ENCODE measurements around the gene SGSM1.

SGSM1 gene

GRCh38 chr22:24920029-24920428 lies 114.0 kb downstream of the SGSM1 start:
- H3K9ac ChIP-seq (ENCODE audit: low read depth, low read length) = no peak overlapping the region
- no peak overlapping the region for H3K27ac ChIP-seq (ENCODE audit: low read depth, low read length)
- no peaks in the 10 kb centered on the region for H3K27me3 ChIP-seq (ENCODE audit: insufficient read depth, low read length)
- H3K36me3 ChIP-seq (ENCODE audit: insufficient read depth, low read length) = no peaks in the 10 kb centered on the region
- no peak overlapping the region for H3K4me3 ChIP-seq (ENCODE audit: low read length)
- no peaks in the 10 kb centered on the region for H3K9me3 ChIP-seq (ENCODE audit: insufficient read depth, low read depth, low read length)
- WGBS = 90% methylated on average over 4 of the region's 4 CpGs
- no peaks in the 10 kb centered on the region for H3K4me1 ChIP-seq (ENCODE audit: insufficient read depth, low read length)

- Histone ChIP-seq H3K27ac (ENCODE audit: low read depth, low read length) (no peak overlapping the region), H3K36me3 (ENCODE audit: insufficient read depth, low read length) (0 out of 2 replicates have a peak, but pooled peaks cover 4% of the 10 kb centered on the region), H3K27me3 (ENCODE audit: insufficient read depth, low read length) (no peaks in the 10 kb centered on the region), H3K9me3 (ENCODE audit: insufficient read depth, low read depth, low read length) (no peaks in the 10 kb centered on the region; the same call in 1 of the 2 replicates), H3K4me1 (ENCODE audit: insufficient read depth, low read length) (peaks cover 10% of the 10 kb centered on the region; the same call in 1 of the 2 replicates), H3K4me3 (ENCODE audit: low read length) (no peak overlapping the region), H3K9ac (ENCODE audit: low read depth, low read length) (peak overlapping the region; percentile 45; the same call in 1 of the 2 replicates)
- WGBS = 59% methylated on average over 17 of the region's 17 CpGs
Measured at GRCh38 chr22:24925586-24926427, 119.8 kb downstream of the SGSM1 start.

- H3K36me3 ChIP-seq (ENCODE audit: insufficient read depth, low read length) = 0 out of 2 replicates have a peak, but pooled peaks cover 4% of the 10 kb centered on the region
- no peak overlapping the region for H3K9ac ChIP-seq (ENCODE audit: low read depth, low read length)
- H3K27me3 ChIP-seq (ENCODE audit: insufficient read depth, low read length) = no peaks in the 10 kb centered on the region
- no peaks in the 10 kb centered on the region; the same call in 1 of the 2 replicates for H3K9me3 ChIP-seq (ENCODE audit: insufficient read depth, low read depth, low read length)
- no peak overlapping the region for H3K4me3 ChIP-seq (ENCODE audit: low read length)
- H3K4me1 ChIP-seq (ENCODE audit: insufficient read depth, low read length) = peaks cover 10% of the 10 kb centered on the region; the same call in 1 of the 2 replicates
- H3K27ac ChIP-seq (ENCODE audit: low read depth, low read length) = no peak overlapping the region
- 88% methylated on average over 3 of the region's 3 CpGs for WGBS
Measured at GRCh38 chr22:24926428-24926725, 120.4 kb downstream of the SGSM1 start.

GRCh38 chr22:24926849-24927579 lies 121.0 kb downstream of the SGSM1 start:
- H3K36me3 ChIP-seq (ENCODE audit: insufficient read depth, low read length) = 0 out of 2 replicates have a peak, but pooled peaks cover 4% of the 10 kb centered on the region
- no peak overlapping the region for H3K4me3 ChIP-seq (ENCODE audit: low read length)
- H3K9me3 ChIP-seq (ENCODE audit: insufficient read depth, low read depth, low read length) = no peaks in the 10 kb centered on the region; the same call in 1 of the 2 replicates
- H3K27me3 ChIP-seq (ENCODE audit: insufficient read depth, low read length) = no peaks in the 10 kb centered on the region
- H3K9ac ChIP-seq (ENCODE audit: low read depth, low read length) = no peak overlapping the region
- no peak overlapping the region for H3K27ac ChIP-seq (ENCODE audit: low read depth, low read length)
- WGBS = 97% methylated on average over 1 of the region's 1 CpG
- peaks cover 14% of the 10 kb centered on the region; the same call in 1 of the 2 replicates for H3K4me1 ChIP-seq (ENCODE audit: insufficient read depth, low read length)

- Histone ChIP-seq H3K27me3 (ENCODE audit: insufficient read depth, low read length) (no peaks in the 10 kb centered on the region), H3K9me3 (ENCODE audit: insufficient read depth, low read depth, low read length) (no peaks in the 10 kb centered on the region; the same call in 1 of the 2 replicates), H3K27ac (ENCODE audit: low read depth, low read length) (no peak overlapping the region), H3K36me3 (ENCODE audit: insufficient read depth, low read length) (0 out of 2 replicates have a peak, but pooled peaks cover 4% of the 10 kb centered on the region), H3K4me3 (ENCODE audit: low read length) (no peak overlapping the region), H3K9ac (ENCODE audit: low read depth, low read length) (no peak overlapping the region), H3K4me1 (ENCODE audit: insufficient read depth, low read length) (peaks cover 14% of the 10 kb centered on the region; the same call in 1 of the 2 replicates)
- 92% methylated on average over 7 of the region's 7 CpGs for whole genome bisulfite sequencing
Measured at GRCh38 chr22:24928322-24928721, 122.3 kb downstream of the SGSM1 start.

GRCh38 chr22:24930678-24931077 lies 124.7 kb downstream of the SGSM1 start:
- Histone ChIP-seq H3K27me3 (ENCODE audit: insufficient read depth, low read length) (no peaks in the 10 kb centered on the region), H3K36me3 (ENCODE audit: insufficient read depth, low read length) (0 out of 2 replicates have a peak, but pooled peaks cover 4% of the 10 kb centered on the region), H3K27ac (ENCODE audit: low read depth, low read length) (no peak overlapping the region), H3K4me1 (ENCODE audit: insufficient read depth, low read length) (peaks cover 16% of the 10 kb centered on the region; the same call in 1 of the 2 replicates), H3K9ac (ENCODE audit: low read depth, low read length) (no peak overlapping the region), H3K4me3 (ENCODE audit: low read length) (no peak overlapping the region), H3K9me3 (ENCODE audit: insufficient read depth, low read depth, low read length) (no peaks in the 10 kb centered on the region; the same call in 1 of the 2 replicates)
- WGBS = 69% methylated on average over 3 of the region's 3 CpGs

- Histone ChIP-seq H3K27ac (ENCODE audit: low read depth, low read length) (no peak overlapping the region), H3K4me3 (ENCODE audit: low read length) (no peak overlapping the region), H3K9me3 (ENCODE audit: insufficient read depth, low read depth, low read length) (no peaks in the 10 kb centered on the region), H3K4me1 (ENCODE audit: insufficient read depth, low read length) (peaks cover 9% of the 10 kb centered on the region; the same call in 1 of the 2 replicates), H3K9ac (ENCODE audit: low read depth, low read length) (no peak overlapping the region), H3K27me3 (ENCODE audit: insufficient read depth, low read length) (no peaks in the 10 kb centered on the region), H3K36me3 (ENCODE audit: insufficient read depth, low read length) (no peaks in the 10 kb centered on the region)
Measured at GRCh38 chr22:24935771-24936483, 129.9 kb downstream of the SGSM1 start.

- Histone ChIP-seq H3K36me3 (ENCODE audit: insufficient read depth, low read length) (no peaks in the 10 kb centered on the region), H3K27me3 (ENCODE audit: insufficient read depth, low read length) (no peaks in the 10 kb centered on the region), H3K27ac (ENCODE audit: low read depth, low read length) (no peak overlapping the region), H3K4me1 (ENCODE audit: insufficient read depth, low read length) (peaks cover 5% of the 10 kb centered on the region; the same call in 1 of the 2 replicates), H3K9ac (ENCODE audit: low read depth, low read length) (no peak overlapping the region), H3K9me3 (ENCODE audit: insufficient read depth, low read depth, low read length) (no peaks in the 10 kb centered on the region), H3K4me3 (ENCODE audit: low read length) (no peak overlapping the region)
- 61% methylated on average over 2 of the region's 2 CpGs for WGBS
Measured at GRCh38 chr22:24937114-24937513, 131.1 kb downstream of the SGSM1 start.

GRCh38 chr22:24938741-24939341 lies 132.8 kb downstream of the SGSM1 start:
- H3K27me3 ChIP-seq (ENCODE audit: insufficient read depth, low read length) = no peaks in the 10 kb centered on the region
- no peak overlapping the region for H3K4me3 ChIP-seq (ENCODE audit: low read length)
- 38% methylated on average over 11 of the region's 11 CpGs for WGBS
- H3K9me3 ChIP-seq (ENCODE audit: insufficient read depth, low read depth, low read length) = no peaks in the 10 kb centered on the region
- no peak overlapping the region for H3K9ac ChIP-seq (ENCODE audit: low read depth, low read length)
- no peak overlapping the region for H3K27ac ChIP-seq (ENCODE audit: low read depth, low read length)
- peaks cover 4% of the 10 kb centered on the region; the same call in 1 of the 2 replicates for H3K4me1 ChIP-seq (ENCODE audit: insufficient read depth, low read length)
- no peaks in the 10 kb centered on the region for H3K36me3 ChIP-seq (ENCODE audit: insufficient read depth, low read length)

GRCh38 chr22:24942301-24942700 lies 136.3 kb downstream of the SGSM1 start:
- no peaks in the 10 kb centered on the region for H3K27me3 ChIP-seq (ENCODE audit: insufficient read depth, low read length)
- no peak overlapping the region for H3K4me3 ChIP-seq (ENCODE audit: low read length)
- no peak overlapping the region for H3K9ac ChIP-seq (ENCODE audit: low read depth, low read length)
- no peaks in the 10 kb centered on the region for H3K36me3 ChIP-seq (ENCODE audit: insufficient read depth, low read length)
- no peaks in the 10 kb centered on the region for H3K9me3 ChIP-seq (ENCODE audit: insufficient read depth, low read depth, low read length)
- 96% methylated on average over 3 of the region's 3 CpGs for WGBS
- H3K27ac ChIP-seq (ENCODE audit: low read depth, low read length) = no peak overlapping the region
- H3K4me1 ChIP-seq (ENCODE audit: insufficient read depth, low read length) = no peaks in the 10 kb centered on the region

Measured in HUES64 (cell line).